Suprapubic skin (tissue), 3 donors: Measurements from ENCODE around the gene GLYATL3.
A peak's percentile ranks its signal among the peaks of the same experiment; 100 is the strongest.

Source experiments
- POLR2A ChIP-seq, 2 donors: fragments of 450-650 bp; IDR thresholded peaks; one replicate each; pipeline ENCODE4 v1.6.1; 2017; ENCODE audit warnings: antibody characterized with exemption in 2 of 2, mild to moderate bottlenecking in 2 of 2, moderate library complexity in 2 of 2
- TF ChIP-seq, protein P1 (sequence below), 2 donors: fragments of 200-600 bp in 1 of 2; fragments of 450-650 bp in 1 of 2; sonication (generic) in 1 of 2; IDR thresholded peaks; one replicate each; pipeline ENCODE4 v1.5.1; 2016 to 2019; ENCODE audit warnings: antibody characterized with exemption in 2 of 2, mild to moderate bottlenecking in 1 of 2, moderate library complexity in 1 of 2

GRCh38 chr6:49453221-49453620 lies 46.5 kb upstream of the GLYATL3 start:
- no peak for TF ChIP-seq POLR2A (IDR thresholded peaks at IDR 0.05)
- TF ChIP-seq, protein P1, sequence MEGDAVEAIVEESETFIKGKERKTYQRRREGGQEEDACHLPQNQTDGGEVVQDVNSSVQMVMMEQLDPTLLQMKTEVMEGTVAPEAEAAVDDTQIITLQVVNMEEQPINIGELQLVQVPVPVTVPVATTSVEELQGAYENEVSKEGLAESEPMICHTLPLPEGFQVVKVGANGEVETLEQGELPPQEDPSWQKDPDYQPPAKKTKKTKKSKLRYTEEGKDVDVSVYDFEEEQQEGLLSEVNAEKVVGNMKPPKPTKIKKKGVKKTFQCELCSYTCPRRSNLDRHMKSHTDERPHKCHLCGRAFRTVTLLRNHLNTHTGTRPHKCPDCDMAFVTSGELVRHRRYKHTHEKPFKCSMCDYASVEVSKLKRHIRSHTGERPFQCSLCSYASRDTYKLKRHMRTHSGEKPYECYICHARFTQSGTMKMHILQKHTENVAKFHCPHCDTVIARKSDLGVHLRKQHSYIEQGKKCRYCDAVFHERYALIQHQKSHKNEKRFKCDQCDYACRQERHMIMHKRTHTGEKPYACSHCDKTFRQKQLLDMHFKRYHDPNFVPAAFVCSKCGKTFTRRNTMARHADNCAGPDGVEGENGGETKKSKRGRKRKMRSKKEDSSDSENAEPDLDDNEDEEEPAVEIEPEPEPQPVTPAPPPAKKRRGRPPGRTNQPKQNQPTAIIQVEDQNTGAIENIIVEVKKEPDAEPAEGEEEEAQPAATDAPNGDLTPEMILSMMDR (IDR thresholded peaks at IDR 0.05), result peak in 1 of 2 donors; percentile 21
